Measurements from ENCODE around the gene PRKCQ. TPM values are rescaled to one million over a fixed set of nuclear protein-coding genes. Genes with fewer than 3 reads are reported as not detected.

PRKCQ gene
- total and polyA plus RNA-seq, 2 of the 13 experiments (the other 11 are each of a cell fraction or from before 2014, with no cell fraction given): 0.13 to 0.35 TPM

- TF ChIP-seq TRAFD1 (CRISPR knock-in tag; IDR thresholded peaks at IDR 0.05; ENCODE audit: borderline replicate concordance): no peak
- TF ChIP-seq MIER3 (CRISPR knock-in tag; IDR thresholded peaks at IDR 0.05; ENCODE audit: borderline replicate concordance): peak; percentile 64; the same call in 1 of the 2 replicates
- TF ChIP-seq ASH2L (IDR thresholded peaks at IDR 0.05; ENCODE audit: insufficient read length, low read depth, low read length): peak; percentile 39
- no peak for TF ChIP-seq MYNN (CRISPR knock-in tag; IDR thresholded peaks at IDR 0.05; ENCODE audit: low read depth)
- no peak for TF ChIP-seq ZC3H4 (CRISPR knock-in tag; IDR thresholded peaks at IDR 0.05; ENCODE audit: borderline replicate concordance)
- no peak for TF ChIP-seq SCMH1 (CRISPR knock-in tag; IDR thresholded peaks at IDR 0.05; ENCODE audit: borderline replicate concordance)
- no peak for TF ChIP-seq ZNF746 (CRISPR knock-in tag; IDR thresholded peaks at IDR 0.05)
- TF ChIP-seq RFX3 (CRISPR knock-in tag; IDR thresholded peaks at IDR 0.05): no peak
- no peak for TF ChIP-seq ADNP (CRISPR knock-in tag; IDR thresholded peaks at IDR 0.05)
- no peak for TF ChIP-seq CHD4 (IDR thresholded peaks at IDR 0.05; ENCODE audit: borderline replicate concordance, low read length)
- TF ChIP-seq TRIM22 (IDR thresholded peaks at IDR 0.05): no peak
- peak; percentile 51 for TF ChIP-seq MAFF (IDR thresholded peaks at IDR 0.05; ENCODE audit: low read depth, low read length)
- TF ChIP-seq BORCS8-MEF2B (CRISPR knock-in tag; IDR thresholded peaks at IDR 0.05): 0 out of 2 replicates have a peak, but pooled peaks have one; percentile 33
- TF ChIP-seq ZNF510 (CRISPR knock-in tag; IDR thresholded peaks at IDR 0.05; ENCODE audit: low read depth): no peak
- TF ChIP-seq ZNF446 (CRISPR knock-in tag; IDR thresholded peaks at IDR 0.05): no peak
- no peak for TF ChIP-seq ZBTB4 (CRISPR knock-in tag; IDR thresholded peaks at IDR 0.05; ENCODE audit: borderline replicate concordance)
- TF ChIP-seq ZNF3 (CRISPR knock-in tag; IDR thresholded peaks at IDR 0.05): no peak
- TF ChIP-seq ZFP37 (CRISPR knock-in tag; IDR thresholded peaks at IDR 0.05; ENCODE audit: borderline replicate concordance): no peak
- no peak for TF ChIP-seq TP53 (CRISPR knock-in tag; conservative IDR thresholded peaks at IDR 0.05)
Observed at GRCh38 chr10:6401558-6402348, 178.3 kb downstream of the PRKCQ start (continued).

Data from HepG2 (cell line).